ENCODE results near the gene CENPT. TPM values are rescaled to one million over a fixed set of nuclear protein-coding genes. Genes with fewer than 3 reads are reported as not detected.
"Not testable (repeated sequence)": the region's sequence is repeated elsewhere in the genome, so short reads cannot be mapped to it uniquely, and the experiment has no call there.

CENPT gene
- total RNA-seq, 1 donor from 2014 or later: 27.9 TPM

DNA sequence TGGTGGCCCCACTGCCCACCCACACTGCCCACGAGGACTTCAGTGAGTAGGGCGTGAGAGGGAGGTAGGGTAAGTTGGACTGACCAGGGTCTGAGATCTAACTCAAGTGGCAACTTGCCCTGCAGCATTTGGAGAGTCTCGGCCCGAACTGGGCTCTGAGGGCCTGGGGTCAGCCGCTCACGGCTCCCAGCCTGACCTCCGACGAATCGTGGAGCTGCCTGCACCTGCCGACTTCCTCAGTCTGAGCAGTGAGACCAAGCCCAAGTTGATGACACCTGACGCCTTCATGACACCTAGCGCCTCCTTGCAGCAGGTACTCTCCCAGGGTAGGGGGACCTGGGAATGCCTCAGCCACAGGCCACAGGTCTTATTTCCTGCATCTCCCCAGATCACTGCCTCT, 32.0 kb upstream of the CENPT start:
- DNase-seq (ENCODE audit: low spot score): no peak
- intact Hi-C loops (cut with DNase I): no loop called here

- DNase-seq (ENCODE audit: low spot score): no peak
- intact Hi-C loops (cut with DNase I): no loop called here
These were observed 31.4 kb upstream of the CENPT start for GRCh38 chr16:67878846-67879245.

GRCh38 chr16:67878232-67878631, 30.7 kb upstream of the CENPT start:
- no peak for DNase-seq (ENCODE audit: low spot score)
- intact Hi-C loops (cut with DNase I): no loop called here

DNA sequence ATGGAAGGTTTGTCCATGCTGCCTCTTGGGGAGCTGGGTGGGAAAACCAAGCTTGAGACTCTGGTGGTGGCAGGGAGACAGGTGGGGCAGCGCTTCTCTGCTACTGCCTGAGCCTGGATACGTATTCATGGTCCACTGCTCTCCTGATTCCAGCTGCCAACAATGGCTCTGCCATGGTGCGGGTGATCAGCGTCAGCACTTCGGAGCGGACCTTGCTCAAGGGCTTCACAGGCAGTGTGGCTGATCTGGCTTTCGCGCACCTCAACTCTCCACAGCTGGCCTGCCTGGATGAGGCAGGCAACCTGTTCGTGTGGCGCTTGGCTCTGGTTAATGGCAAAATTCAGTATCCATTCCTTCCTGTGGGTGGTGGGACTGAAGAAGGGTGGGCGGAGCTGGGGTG, 29.6 kb upstream of the CENPT start:
- no peak for DNase-seq (ENCODE audit: low spot score)
- intact Hi-C loops (cut with DNase I): no loop called here

DNA sequence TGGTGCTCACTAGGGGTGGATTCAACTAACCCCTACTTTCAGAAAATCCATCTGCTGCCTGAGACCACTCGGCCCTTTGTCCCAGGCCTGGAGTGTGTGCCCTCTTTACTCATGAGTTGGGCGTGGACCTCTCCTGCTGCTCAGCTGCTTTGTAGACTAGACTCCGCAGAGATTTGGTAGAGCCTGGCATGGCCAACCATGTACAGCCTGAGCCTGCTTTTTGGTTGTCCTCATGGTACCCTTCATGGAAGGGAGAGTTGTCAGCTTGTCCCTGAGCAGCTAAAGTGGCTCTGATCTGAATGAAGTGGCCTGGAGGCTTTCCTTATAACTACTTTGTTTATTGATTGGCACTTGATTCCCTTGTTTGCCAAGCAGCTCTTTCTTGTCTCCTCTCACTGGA, 26.9 kb upstream of the CENPT start:
- intact Hi-C loops (cut with DNase I): no loop called here

GRCh38 chr16:67873435-67874370, 26.2 kb upstream of the CENPT start:
- intact Hi-C loops (cut with DNase I): loop anchor here (2.0 kb wide), 1 partner anchor 31 kb away; the partner anchor contains the start of gene THAP11

More for the DNA sequence above, 26.9 kb upstream of the CENPT start:
- DNase-seq (ENCODE audit: low spot score): no peak

GRCh38 chr16:67872631-67873434, 25.3 kb upstream of the CENPT start, which contains the start of gene EDC4:
TSS of gene EDC4 (plus strand) at chr16:67873052. CDS start at chr16:67873262, 210 bp downstream.
- intact Hi-C loops (cut with DNase I): loop anchor here (2.0 kb wide), 1 partner anchor 30 kb away; the partner anchor contains the start of gene THAP11
- peak; percentile 92 for DNase-seq (ENCODE audit: low spot score)

More at GRCh38 chr16:67873435-67874370, 26.2 kb upstream of the CENPT start:
- no peak for DNase-seq (ENCODE audit: low spot score)

- no peak for DNase-seq (ENCODE audit: low spot score)
- intact Hi-C loops (cut with DNase I): loop anchor here (2.0 kb wide), 1 partner anchor 29 kb away; the partner anchor contains the start of gene THAP11
These were observed 24.7 kb upstream of the CENPT start for GRCh38 chr16:67872131-67872630.

- intact Hi-C loops (cut with DNase I): no loop called here
- DNase-seq (ENCODE audit: low spot score): no peak
These were observed 23.8 kb upstream of the CENPT start for GRCh38 chr16:67871256-67871655.

DNA sequence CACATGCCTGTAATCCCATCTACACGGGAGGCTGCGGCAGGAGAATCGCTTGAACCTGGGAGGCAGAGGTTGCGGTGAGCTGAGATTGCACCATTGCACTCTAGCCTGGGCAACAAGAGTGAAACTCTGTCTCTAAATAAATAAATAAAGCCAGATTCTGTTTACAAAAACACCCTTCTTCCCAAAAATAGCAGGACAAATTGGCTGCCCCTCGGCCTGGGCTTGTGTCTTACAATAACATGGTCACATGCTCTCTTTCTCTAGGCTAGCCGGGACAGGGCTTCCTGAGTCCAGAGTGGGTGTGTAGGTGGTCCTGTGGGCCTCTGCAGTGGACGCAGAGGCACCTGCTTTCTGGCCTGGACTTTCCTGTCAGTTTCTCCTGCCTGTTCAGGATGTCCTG, 22.2 kb upstream of the CENPT start:
- intact Hi-C loops (cut with DNase I): no loop called here

GRCh38 chr16:67868290-67868689, 20.8 kb upstream of the CENPT start:
- DNase-seq (ENCODE audit: low spot score): no peak
- intact Hi-C loops (cut with DNase I): no loop called here

More for the DNA sequence above, 22.2 kb upstream of the CENPT start:
- DNase-seq (ENCODE audit: low spot score): no peak

DNA sequence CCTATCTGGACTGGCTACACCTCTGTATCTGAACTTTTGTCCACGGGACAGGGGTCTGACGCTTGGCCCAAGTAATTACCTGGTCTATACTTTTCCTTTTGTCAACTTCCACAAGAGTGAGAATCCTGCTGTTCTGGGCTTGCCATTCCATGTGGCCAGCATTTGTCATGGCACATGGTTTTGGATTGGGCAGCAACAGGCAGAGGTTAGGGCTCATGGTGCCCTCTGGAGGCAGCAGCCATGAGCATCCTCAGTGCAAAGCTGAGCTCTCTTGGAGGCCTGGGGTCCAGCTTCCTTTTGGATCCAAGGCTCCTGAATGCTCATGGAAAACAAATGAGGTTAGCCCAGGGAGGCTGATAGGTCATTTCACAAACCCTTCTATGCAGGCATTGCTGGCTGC, 17.8 kb upstream of the CENPT start:
- DNase-seq (ENCODE audit: low spot score): no peak
- intact Hi-C loops (cut with DNase I): no loop called here

GRCh38 chr16:67864594-67864993, 17.1 kb upstream of the CENPT start:
- intact Hi-C loops (cut with DNase I): no loop called here
- no peak for DNase-seq (ENCODE audit: low spot score)

DNA sequence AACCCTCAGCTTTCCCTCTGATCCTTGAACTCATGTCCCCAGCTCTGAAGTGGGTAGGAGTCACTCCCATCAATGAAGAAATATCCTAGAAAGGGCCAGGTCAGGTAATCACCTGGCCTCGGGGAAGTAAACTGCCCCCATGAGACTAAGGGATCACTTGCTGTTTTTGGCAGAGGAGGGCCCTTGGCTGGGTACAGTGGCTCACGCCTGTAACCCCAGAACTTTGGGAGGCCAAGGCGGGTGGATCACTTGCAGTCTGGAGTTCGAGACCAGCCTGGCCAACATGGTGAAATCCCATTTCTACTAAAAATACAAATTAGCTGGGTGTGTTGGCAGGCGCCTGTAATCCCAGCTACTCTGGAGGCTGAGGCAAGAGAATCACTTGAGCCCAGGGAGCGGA, 16.6 kb upstream of the CENPT start:
- DNase-seq (ENCODE audit: low spot score): not testable (repeated sequence)

GRCh38 chr16:67862623-67863583, 15.4 kb upstream of the CENPT start:
- intact Hi-C loops (cut with DNase I): loop anchor here (2.0 kb wide), 1 partner anchor 16 kb away; the partner anchor contains the start of genes CENPT and NUTF2
- peak; percentile 93 for DNase-seq (ENCODE audit: low spot score)

More for the DNA sequence above, 16.6 kb upstream of the CENPT start:
- intact Hi-C loops (cut with DNase I): not testable (repeated sequence)

DNA sequence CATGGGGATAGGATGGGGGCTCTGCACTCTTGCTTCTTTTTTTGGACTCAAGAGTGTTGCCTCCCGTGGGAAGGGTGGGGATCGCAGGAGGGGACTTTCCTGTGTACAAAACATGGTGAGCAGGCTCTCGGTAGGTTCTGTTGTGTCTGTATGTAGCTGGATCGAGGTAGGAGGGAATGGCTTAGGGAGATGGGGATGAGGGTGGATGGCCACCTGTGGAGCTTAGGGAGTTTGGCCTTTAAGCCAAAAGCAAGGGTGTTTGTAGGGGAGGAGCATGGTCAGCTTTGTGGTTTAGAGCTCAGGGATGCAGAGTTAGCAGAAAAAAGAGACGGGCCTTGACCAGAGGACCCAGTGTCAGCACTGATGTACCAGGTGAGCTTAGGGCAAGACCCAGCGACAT, 14.4 kb upstream of the CENPT start:
- intact Hi-C loops (cut with DNase I): loop anchor here (2.0 kb wide), 1 partner anchor 15 kb away; the partner anchor contains the start of genes CENPT and NUTF2

GRCh38 chr16:67860589-67861398, 13.3 kb upstream of the CENPT start:
- intact Hi-C loops (cut with DNase I): no loop called here
- no peak for DNase-seq (ENCODE audit: low spot score)

More for the DNA sequence above, 14.4 kb upstream of the CENPT start:
- DNase-seq (ENCODE audit: low spot score): no peak

DNA sequence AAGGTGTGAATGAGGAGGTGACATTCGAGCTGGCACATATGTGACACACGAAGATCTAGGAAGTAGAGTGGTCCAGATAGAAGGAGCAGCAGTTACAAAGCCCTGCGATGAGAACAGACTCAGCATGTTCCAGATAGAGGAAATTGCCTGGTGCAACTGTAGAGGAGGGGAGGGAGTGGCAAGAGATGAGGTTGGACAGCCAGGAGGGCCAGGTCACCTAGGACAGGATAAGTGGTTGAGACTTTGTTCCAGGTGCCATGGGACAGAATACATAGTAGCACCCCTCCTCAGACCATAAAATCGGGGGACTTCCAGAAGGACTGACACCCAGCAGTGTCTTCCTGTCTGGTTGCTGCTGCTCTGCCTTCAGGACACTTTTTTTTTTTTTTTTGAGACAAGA, 11.0 kb upstream of the CENPT start:
- no peak for DNase-seq (ENCODE audit: low spot score)
- intact Hi-C loops (cut with DNase I): no loop called here

Measured in cardiac septum (tissue), 1 donor.